OCI-LY3 (cell line): ENCODE data around the gene FAH.

Source experiments
- CTCF ChIP-seq: fragments of 200-600, 300-600 bp; sonication (generic); IDR thresholded peaks from 2 replicates; pipeline ENCODE4 v1.5.1; 2014; ENCODE audit warnings: antibody characterized with exemption, low read length, low read depth
- EZH2phosphoT487 ChIP-seq: fragments of 200-600 bp; shearing (Covaris generic); IDR thresholded peaks from 2 replicates; pipeline ENCODE4 v1.6.1; 2018; ENCODE audit warnings: antibody characterized with exemption, mixed run types, low read depth

GRCh38 chr15:80141916-80142598 lies 10.7 kb upstream of the FAH start:
- TF ChIP-seq CTCF (no peak), EZH2phosphoT487 (no peak)
